H9 (cell line): ENCODE results near the gene EPS15. TPM values are rescaled to one million over a fixed set of nuclear protein-coding genes. Genes with fewer than 3 reads are reported as not detected.

Source experiments
- DNase-seq: peaks from one replicate; pipeline ENCODE4 v3.0.0-alpha.2; 2017
- H2AFZ ChIP-seq: one replicate; pipeline ENCODE4 v1.6.1; 2013; ENCODE audit warnings: mild to moderate bottlenecking, low read length, control low read depth, moderate library complexity
- H2AK5ac ChIP-seq: 2 replicates; pipeline ENCODE4 v1.6.1; 2013; ENCODE audit warnings: low read length, control low read depth, mixed read lengths; ENCODE audit not compliant: insufficient read length
- H2BK120ac ChIP-seq: one replicate; pipeline ENCODE4 v1.6.1; 2013; ENCODE audit warnings: low read depth, mild to moderate bottlenecking, low read length, control low read depth, inconsistent platforms; ENCODE audit not compliant: poor library complexity, severe bottlenecking
- H2BK12ac ChIP-seq: 2 replicates; pipeline ENCODE4 v1.6.1; 2013; ENCODE audit warnings: low read length, control low read depth, mixed read lengths, low read depth; ENCODE audit not compliant: insufficient read length
- H2BK15ac ChIP-seq: 2 replicates; pipeline ENCODE4 v1.6.1; 2013; ENCODE audit warnings: low read depth, low read length, control low read depth
- H2BK20ac ChIP-seq: one replicate; pipeline ENCODE4 v1.6.1; 2013; ENCODE audit warnings: low read depth, mild to moderate bottlenecking, low read length, control low read depth, inconsistent platforms; ENCODE audit not compliant: poor library complexity, severe bottlenecking
- H2BK5ac ChIP-seq: 2 replicates; pipeline ENCODE4 v1.6.1; 2013; ENCODE audit warnings: low read length, control low read depth, mixed read lengths; ENCODE audit not compliant: insufficient read length
- H3K14ac ChIP-seq: 2 replicates; pipeline ENCODE4 v1.6.1; 2013; ENCODE audit warnings: low read length, control low read depth; ENCODE audit not compliant: insufficient read depth
- H3K18ac ChIP-seq: 2 replicates; pipeline ENCODE4 v1.6.1; 2013; ENCODE audit warnings: low read depth, mild to moderate bottlenecking, mixed read lengths, low read length, control low read depth; ENCODE audit not compliant: insufficient read length
- H3K23ac ChIP-seq: 2 replicates; pipeline ENCODE4 v1.6.1; 2013; ENCODE audit warnings: low read length, control low read depth, mixed read lengths, low read depth; ENCODE audit not compliant: insufficient read length
- H3K23me2 ChIP-seq: 2 replicates; pipeline ENCODE4 v1.6.1; 2013; ENCODE audit warnings: low read depth, mild to moderate bottlenecking, mixed read lengths, low read length, control low read depth; ENCODE audit not compliant: insufficient read length, poor library complexity, severe bottlenecking
- H3K27ac ChIP-seq: 2 replicates; pipeline ENCODE4 v1.5.1; 2013; ENCODE audit warnings: low read length, control low read depth, mixed read lengths, low read depth; ENCODE audit not compliant: insufficient read length
- H3K27me3 ChIP-seq: 2 replicates; pipeline ENCODE4 v1.6.1; 2013; ENCODE audit warnings: low read length, control low read depth, inconsistent platforms; ENCODE audit not compliant: insufficient read depth
- H3K4ac ChIP-seq: 2 replicates; pipeline ENCODE4 v1.6.1; 2013; ENCODE audit warnings: low read depth, mild to moderate bottlenecking, control low read depth, inconsistent platforms, low read length, moderate library complexity
- H3K4me1 ChIP-seq: 2 replicates; pipeline ENCODE4 v1.6.1; 2013; ENCODE audit warnings: low read length, control low read depth, inconsistent platforms; ENCODE audit not compliant: insufficient read depth
- H3K4me2 ChIP-seq: 2 replicates; pipeline ENCODE4 v1.6.1; 2013; ENCODE audit warnings: low read length, control low read depth, mixed read lengths; ENCODE audit not compliant: insufficient read length, insufficient read depth
- H3K56ac ChIP-seq: 2 replicates; pipeline ENCODE4 v1.6.1; 2013; ENCODE audit warnings: low read depth, mild to moderate bottlenecking, mixed read lengths, low read length, control low read depth; ENCODE audit not compliant: insufficient read length
- H3K79me1 ChIP-seq: 2 replicates; pipeline ENCODE4 v1.6.1; 2013; ENCODE audit warnings: low read depth, mild to moderate bottlenecking, moderate library complexity, low read length, control low read depth, inconsistent platforms; ENCODE audit not compliant: insufficient read depth, poor library complexity, severe bottlenecking
- H3K79me2 ChIP-seq: 2 replicates; pipeline ENCODE4 v1.6.1; 2013; ENCODE audit warnings: low read length, control low read depth, inconsistent platforms; ENCODE audit not compliant: insufficient read depth
- H3K9ac ChIP-seq: 2 replicates; pipeline ENCODE4 v1.6.1; 2013; ENCODE audit warnings: low read length, control low read depth, mixed read lengths; ENCODE audit not compliant: insufficient read length; ENCODE audit errors: extremely low read depth
- H3K9me3 ChIP-seq: one replicate; pipeline ENCODE4 v1.6.1; 2013; ENCODE audit warnings: low read depth, low read length, inconsistent platforms; ENCODE audit not compliant: control insufficient read depth
- H3T11ph ChIP-seq: one replicate; pipeline ENCODE4 v1.6.1; 2013; ENCODE audit warnings: mild to moderate bottlenecking, low read length, control low read depth, inconsistent platforms
- H4K20me1 ChIP-seq: one replicate; pipeline ENCODE4 v1.6.1; 2013; ENCODE audit not compliant: control insufficient read depth, insufficient read length, insufficient read depth
- H4K5ac ChIP-seq: 2 replicates; pipeline ENCODE4 v1.6.1; 2013; ENCODE audit warnings: low read depth, mild to moderate bottlenecking, mixed read lengths, low read length, control low read depth; ENCODE audit not compliant: insufficient read length
- H4K8ac ChIP-seq: replicated peaks from 2 replicates; pipeline ENCODE4 v1.6.1; 2013; ENCODE audit warnings: low read length, control low read depth, mixed read lengths, low read depth; ENCODE audit not compliant: insufficient read length
- H4K91ac ChIP-seq: 2 replicates; pipeline ENCODE4 v1.6.1; 2013; ENCODE audit warnings: low read depth, mild to moderate bottlenecking, moderate library complexity, mixed read lengths, low read length, control low read depth; ENCODE audit not compliant: insufficient read length
- H3K27ac Mint-ChIP-seq, 3 experiments: 2 replicates in 2 of 3; 3 replicates in 1 of 3; pipeline ENCODE4 v1.8.0; 2020 to 2021; ENCODE audit warnings: mixed read lengths in 3 of 3, mild to moderate bottlenecking in 1 of 3, moderate library complexity in 1 of 3
- H3K27me3 Mint-ChIP-seq: 2 replicates; pipeline ENCODE4 v1.8.0; 2021; ENCODE audit warnings: low read depth, mild to moderate bottlenecking, moderate library complexity, mixed read lengths
- H3K36me3 Mint-ChIP-seq, 3 experiments: 2 replicates in 2 of 3; 3 replicates in 1 of 3; pipeline ENCODE4 v1.8.0; 2020 to 2021; ENCODE audit warnings: low read depth in 3 of 3, mixed read lengths in 3 of 3; ENCODE audit not compliant: insufficient read depth in 1 of 3
- H3K4me1 Mint-ChIP-seq, 2 experiments: 2 replicates each; pipeline ENCODE4 v1.8.0; 2020; ENCODE audit warnings: mixed read lengths in 2 of 2
- H3K4me3 Mint-ChIP-seq, 2 experiments: 2 replicates in 1 of 2; 3 replicates in 1 of 2; pipeline ENCODE4 v1.8.0; 2020 to 2021; ENCODE audit warnings: mild to moderate bottlenecking in 2 of 2, mixed read lengths in 2 of 2, moderate library complexity in 1 of 2
- H3K9me3 Mint-ChIP-seq, 2 experiments: 2 replicates in 1 of 2; 3 replicates in 1 of 2; pipeline ENCODE4 v1.8.0; 2020; ENCODE audit warnings: mild to moderate bottlenecking in 2 of 2, mixed read lengths in 2 of 2, moderate library complexity in 1 of 2
- total RNA-seq: library from RNA; stranded (reverse); gene quantifications from 2 replicates; pipeline ENCODE4 v1.2.1, GENCODE V29; 2021
- TF ChIP-seq, protein P1 (sequence below): fragments of 200-600 bp; sonication (generic); conservative IDR thresholded peaks from 3 replicates; pipeline ENCODE4 v1.8.0; 2021; ENCODE audit warnings: antibody characterized with exemption, mild to moderate bottlenecking

The EPS15 gene
- total RNA-seq, 1 experiment from 2014 or later, result 44.1 TPM

DNA sequence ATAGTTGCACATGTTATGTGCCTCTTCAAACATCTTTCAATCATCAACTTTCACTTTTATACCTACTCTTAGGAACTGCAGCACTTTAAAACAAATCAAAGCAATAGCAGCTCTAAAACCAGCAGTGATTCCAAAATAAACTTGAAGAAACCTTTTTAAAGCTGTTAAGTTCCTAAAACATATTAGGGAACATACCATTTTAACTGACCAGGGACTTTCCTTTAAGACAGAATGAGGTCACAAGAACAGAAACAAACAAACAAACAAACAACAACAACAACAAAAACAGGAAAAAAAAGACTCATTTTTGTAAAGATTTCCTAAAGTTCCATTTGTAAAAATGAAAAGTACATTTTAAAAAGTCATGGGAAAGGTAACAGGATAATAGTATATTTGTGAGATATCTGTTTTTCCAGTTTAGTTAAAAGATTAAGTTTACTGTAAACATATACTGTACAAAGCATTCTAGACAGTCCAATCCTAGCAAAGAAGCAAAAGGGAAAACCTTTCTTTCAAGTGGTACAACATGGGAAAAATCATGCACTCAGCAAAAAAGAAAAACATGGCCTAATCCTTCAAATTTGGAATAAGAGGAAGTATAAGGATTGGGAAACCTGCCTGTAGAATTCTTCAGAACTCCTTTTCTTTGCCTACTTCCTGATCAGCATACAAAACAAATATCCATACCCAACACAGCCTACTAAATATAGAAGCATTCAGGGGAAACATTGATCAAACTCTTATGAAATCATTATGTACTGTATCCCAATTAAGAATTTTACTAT, 45.5 kb downstream of the EPS15 start:
- Histone ChIP-seq H3K9me3 (no peaks in the 10 kb centered on the region), H3T11ph (no peak overlapping the region), H3K4me2 (no peak overlapping the region), H3K23me2 (no peaks in the 10 kb centered on the region), H3K23ac (no peak overlapping the region), H3K27ac (no peak overlapping the region), H2BK15ac (no peak overlapping the region), H3K56ac (no peak overlapping the region), H2AK5ac (no peak overlapping the region), H4K5ac (no peak overlapping the region), H3K14ac (no peak overlapping the region), H2BK120ac (no peak overlapping the region), H4K91ac (no peak overlapping the region), H3K79me2 (no peaks in the 10 kb centered on the region), H4K20me1 (no peaks in the 10 kb centered on the region), H3K4me1 (no peaks in the 10 kb centered on the region), H3K79me1 (no peaks in the 10 kb centered on the region), H2BK20ac (no peak overlapping the region), H3K18ac (no peak overlapping the region), H3K9ac (no peak overlapping the region), H3K27me3 (no peaks in the 10 kb centered on the region), H2BK5ac (no peak overlapping the region), H4K8ac (no peak overlapping the region), H2AFZ (no peak overlapping the region), H3K4ac (no peak overlapping the region), H2BK12ac (no peak overlapping the region)
- no peaks in the 10 kb centered on the region for H3K27me3 Mint-ChIP-seq
- H3K36me3 Mint-ChIP-seq, result peaks cover 2 to 17% (median 5%) of the 10 kb centered on the region in 3 experiments; a peak in 5 of 7 replicates
- no peaks in the 10 kb centered on the region; a peak in 1 of 5 replicates for H3K9me3 Mint-ChIP-seq
- H3K4me3 Mint-ChIP-seq, result no peak overlapping the region
- no peaks in the 10 kb centered on the region for H3K4me1 Mint-ChIP-seq
- no peak for DNase-seq
- peak overlapping the region in 1 of 3 experiments; percentile 30; a peak in 1 of 7 replicates for H3K27ac Mint-ChIP-seq
- TF ChIP-seq, protein P1, sequence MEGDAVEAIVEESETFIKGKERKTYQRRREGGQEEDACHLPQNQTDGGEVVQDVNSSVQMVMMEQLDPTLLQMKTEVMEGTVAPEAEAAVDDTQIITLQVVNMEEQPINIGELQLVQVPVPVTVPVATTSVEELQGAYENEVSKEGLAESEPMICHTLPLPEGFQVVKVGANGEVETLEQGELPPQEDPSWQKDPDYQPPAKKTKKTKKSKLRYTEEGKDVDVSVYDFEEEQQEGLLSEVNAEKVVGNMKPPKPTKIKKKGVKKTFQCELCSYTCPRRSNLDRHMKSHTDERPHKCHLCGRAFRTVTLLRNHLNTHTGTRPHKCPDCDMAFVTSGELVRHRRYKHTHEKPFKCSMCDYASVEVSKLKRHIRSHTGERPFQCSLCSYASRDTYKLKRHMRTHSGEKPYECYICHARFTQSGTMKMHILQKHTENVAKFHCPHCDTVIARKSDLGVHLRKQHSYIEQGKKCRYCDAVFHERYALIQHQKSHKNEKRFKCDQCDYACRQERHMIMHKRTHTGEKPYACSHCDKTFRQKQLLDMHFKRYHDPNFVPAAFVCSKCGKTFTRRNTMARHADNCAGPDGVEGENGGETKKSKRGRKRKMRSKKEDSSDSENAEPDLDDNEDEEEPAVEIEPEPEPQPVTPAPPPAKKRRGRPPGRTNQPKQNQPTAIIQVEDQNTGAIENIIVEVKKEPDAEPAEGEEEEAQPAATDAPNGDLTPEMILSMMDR, result no peak
